Measurements from ENCODE around the gene HAUS8. TPM values are rescaled to one million over a fixed set of nuclear protein-coding genes. Genes with fewer than 3 reads are reported as not detected.

HAUS8 gene
- total and polyA plus RNA-seq, 2 of the 8 experiments (the other 6 are each of a cell fraction or from before 2014, with no cell fraction given) = 18.4 to 23.2 TPM

DNA sequence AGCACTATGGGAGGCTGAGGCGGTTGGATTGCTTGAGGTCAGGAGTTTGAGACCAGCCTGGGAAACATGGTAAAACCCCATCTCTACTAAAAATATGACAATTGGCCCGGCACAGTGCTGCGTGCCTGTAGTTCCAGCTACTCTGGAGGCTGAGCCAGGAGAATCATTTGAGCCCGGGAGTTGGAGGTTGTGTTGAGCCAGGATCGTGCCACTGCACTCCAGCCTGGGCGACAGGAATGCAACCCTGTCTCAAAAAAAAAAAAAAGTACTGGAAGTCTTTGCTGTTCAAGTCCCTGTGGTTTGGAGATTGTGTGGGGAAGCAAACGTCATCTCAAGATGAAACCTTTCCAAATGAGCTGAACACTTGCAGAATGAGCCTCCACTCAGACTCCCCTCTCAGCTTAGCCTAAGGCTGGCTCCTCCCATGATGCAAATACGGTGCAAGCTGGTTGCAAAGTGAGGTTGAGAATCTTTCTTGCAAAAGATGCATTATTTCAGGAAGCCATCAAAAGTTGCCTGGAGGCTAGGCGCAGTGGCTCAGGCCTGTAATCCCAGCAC lies 46.6 kb upstream of the HAUS8 start:
- Histone ChIP-seq H3K79me2 (ENCODE audit: control insufficient read depth in 1 of 2, insufficient read depth in 2 of 2, low read length in 2 of 2) (no peaks in the 10 kb centered on the region; a peak in 1 of 4 replicates), H3K9me3 (ENCODE audit: insufficient read depth in 2 of 2, low read depth in 1 of 2, low read length in 1 of 2) (no peaks in the 10 kb centered on the region), H3K4me3 (ENCODE audit: extremely low read depth in 1 of 4, insufficient read depth in 2 of 4, low read depth in 3 of 4, low read length in 4 of 4) (no peak overlapping the region), H3K23me2 (ENCODE audit: low read depth, low read length) (no peaks in the 10 kb centered on the region), H3K27ac (ENCODE audit: low read depth, low read length) (no peak overlapping the region), H3K14ac (ENCODE audit: insufficient read length) (no peak overlapping the region), H2AFZ (ENCODE audit: low read length) (no peak overlapping the region), H3K9ac (replicated peaks in 1 of 4; ENCODE audit: extremely low read depth in 1 of 4, low read depth in 3 of 4, low read length in 3 of 4) (no peak overlapping the region), H4K8ac (ENCODE audit: extremely low read depth, insufficient read depth, low read length) (no peak overlapping the region), H3K4me1 (replicated peaks in 1 of 4; ENCODE audit: control insufficient read depth in 3 of 4, insufficient read depth in 4 of 4, low read length in 3 of 4) (peaks cover 0 to 15% (median 8%) of the 10 kb centered on the region in 4 experiments; a peak in 6 of 7 replicates), H3K18ac (ENCODE audit: extremely low read depth, low read length) (no peak overlapping the region), H3K79me1 (ENCODE audit: low read depth, low read length) (peaks cover 2% of the 10 kb centered on the region), H4K5ac (ENCODE audit: insufficient read length, low read depth, low read length) (no peak overlapping the region), H3K27me3 (replicated peaks in 1 of 4; ENCODE audit: control insufficient read depth in 3 of 4, extremely low read depth in 1 of 4, insufficient read depth in 3 of 4, low read length in 3 of 4) (no peaks in the 10 kb centered on the region), H2BK120ac (replicated peaks; ENCODE audit: low read depth, low read length) (no peak overlapping the region), H3K4me2 (ENCODE audit: insufficient read depth in 1 of 2, low read depth in 2 of 2, low read length in 2 of 2) (no peak overlapping the region), H2BK5ac (ENCODE audit: low read depth, low read length) (no peak overlapping the region), H4K91ac (replicated peaks; ENCODE audit: insufficient read length, low read length) (no peak overlapping the region), H2AK5ac (ENCODE audit: low read depth, low read length) (no peak overlapping the region), H3K56ac (replicated peaks; ENCODE audit: insufficient read length, low read depth, low read length) (no peak overlapping the region), H2BK12ac (ENCODE audit: low read depth, low read length) (no peak overlapping the region), H3K4ac (replicated peaks; ENCODE audit: insufficient read length, low read depth, low read length) (no peak overlapping the region), H2BK20ac (ENCODE audit: low read length) (no peak overlapping the region), H3K36me3 (ENCODE audit: control insufficient read depth in 2 of 4, insufficient read depth in 4 of 4, low read length in 3 of 4) (no peaks in the 10 kb centered on the region), H4K20me1 (replicated peaks in 1 of 2; ENCODE audit: control insufficient read depth in 1 of 2, insufficient read depth in 2 of 2, low read length in 2 of 2) (peaks cover 3 to 6% of the 10 kb centered on the region in 2 experiments), H2BK15ac (ENCODE audit: low read length) (no peak overlapping the region), H3K23ac (ENCODE audit: insufficient read length) (no peak overlapping the region)
- POLR2A ChIA-PET (ENCODE audit: partially characterized antibody) = interaction anchor here (0.6 to 0.7 kb wide), 3 partner anchors 9 to 105 kb away, joined by 3 to 4 read pairs (median 3); no protein-coding TSS in a partner anchor
- 85% methylated on average over 9 of the region's 9 CpGs; no CpG with 5 or more reads in 1 of the 2 experiments for WGBS, 2 experiments (ENCODE audit: extremely low coverage in 1 of 2, insufficient coverage in 1 of 2, insufficient read length in 1 of 2, insufficient replicate concordance in 2 of 2, low coverage in 1 of 2, low lambda C conversion rate in 2 of 2, missing lambda C conversion rate in 1 of 2)
- no peak for DNase-seq (ENCODE audit: low read depth in 1 of 2, low spot score in 2 of 2)
- FAIRE-seq = no peak
- CTCF ChIA-PET (ENCODE audit: partially characterized antibody) = interaction anchor here (1.5 to 1.9 kb wide), 2 partner anchors 11 to 12 kb away, joined by 4 to 6 read pairs; no protein-coding TSS in a partner anchor
- TF ChIP-seq JUND (IDR thresholded peaks at IDR 0.05; ENCODE audit: low read length) (no peak), POU5F1 (IDR thresholded peaks at IDR 0.05; ENCODE audit: low read depth, low read length) (no peak), HDAC2 (IDR thresholded peaks at IDR 0.05; ENCODE audit: borderline replicate concordance in 1 of 2, low read depth in 2 of 2, low read length in 2 of 2) (no peak), EGR1 (IDR thresholded peaks at IDR 0.05; ENCODE audit: borderline replicate concordance, low read depth, low read length) (no peak), EP300 (IDR thresholded peaks at IDR 0.05; ENCODE audit: borderline replicate concordance in 1 of 2, low read depth in 2 of 2, low read length in 2 of 2) (no peak), KDM5A (IDR thresholded peaks at IDR 0.05; ENCODE audit: low read length) (no peak), RBBP5 (IDR thresholded peaks at IDR 0.05; ENCODE audit: borderline replicate concordance, low read depth, low read length) (no peak), RNF2 (IDR thresholded peaks at IDR 0.05; ENCODE audit: borderline replicate concordance, low read depth, low read length, missing control alignments, poor library complexity, severe bottlenecking) (no peak), SP2 (IDR thresholded peaks at IDR 0.05; ENCODE audit: low read length) (no peak), ATF2 (IDR thresholded peaks at IDR 0.05; ENCODE audit: low read length) (no peak), RFX5 (IDR thresholded peaks at IDR 0.05; ENCODE audit: borderline replicate concordance, low read depth, low read length) (no peak)

Data from H1 (cell line).